ENCODE data around the gene ETNK2. TPM values are rescaled to one million over a fixed set of nuclear protein-coding genes. Genes with fewer than 3 reads are reported as not detected.

Gene ETNK2
- total and polyA plus RNA-seq, 2 of the 8 experiments (the other 6 are each of a cell fraction or from before 2014, with no cell fraction given): 20.1 to 26.7 TPM

DNA sequence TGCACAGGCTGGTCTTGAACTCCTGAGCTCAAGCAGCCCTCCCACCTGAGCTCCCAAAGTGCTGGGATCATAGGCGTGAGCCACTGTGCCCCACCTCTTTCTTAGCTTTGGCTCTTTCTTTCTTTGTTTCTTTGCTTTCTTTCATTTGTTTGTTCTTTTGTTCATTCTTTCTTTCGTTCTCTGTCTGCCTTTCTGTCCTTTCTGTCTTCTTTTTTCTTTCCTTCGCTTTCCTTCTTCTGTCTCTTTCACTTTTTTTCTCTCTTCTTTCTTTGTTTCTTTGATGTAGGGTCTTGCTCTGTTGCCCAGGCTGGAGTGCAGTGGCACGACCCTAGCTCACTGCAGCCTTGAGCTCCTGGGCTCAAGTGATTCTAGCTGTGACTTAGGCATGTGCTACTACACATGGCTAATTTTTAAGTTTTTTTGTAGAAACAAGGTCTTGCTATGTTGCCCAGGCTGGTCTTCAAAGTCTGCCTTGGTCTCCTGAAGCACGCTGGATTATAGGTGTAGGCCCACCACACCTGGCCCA, 60.0 kb downstream of the ETNK2 start (continued):
- no peak for TF ChIP-seq PHF8 (conservative IDR thresholded peaks at IDR 0.05; ENCODE audit: low read depth, low read length)
- no peak for TF ChIP-seq KDM4A (IDR thresholded peaks at IDR 0.05; ENCODE audit: low read depth, low read length, severe bottlenecking)
- no peak for TF ChIP-seq POLR2AphosphoS5 (IDR thresholded peaks at IDR 0.05; ENCODE audit: low read depth, low read length)
- TF ChIP-seq EP300 (IDR thresholded peaks at IDR 0.05; ENCODE audit: borderline replicate concordance in 1 of 2, low read depth in 2 of 2, low read length in 2 of 2): no peak
